HEK293T (cell line): ENCODE data around the gene SFR1.

Experiments
- CTCF ChIA-PET: fragments of 350-600 bp; formaldehyde crosslinking; extraction: SDS; loops from one replicate; lab custom pipeline; 2021; ENCODE audit warnings: antibody characterized with exemption, inconsistent platforms; lab: Yijun Ruan, JAX
- POLR2A ChIA-PET: fragments of 350-600 bp; formaldehyde crosslinking; extraction: SDS; loops from one replicate; lab custom pipeline; 2020; ENCODE audit warnings: antibody characterized with exemption, inconsistent platforms; lab: Yijun Ruan, JAX
- DNase-seq: peaks from one replicate; pipeline ENCODE4 v3.0.0; 2012; ENCODE audit warnings: mixed read lengths; ENCODE audit errors: extremely low spot score
- ARNT ChIP-seq: fragments of 450-650 bp; IDR thresholded peaks from 2 replicates; pipeline ENCODE4 v1.6.1; 2017; ENCODE audit warnings: mild to moderate bottlenecking
- BHLHE40 ChIP-seq: fragments of 450-650 bp; IDR thresholded peaks from 2 replicates; pipeline ENCODE4 v1.6.1; 2016; ENCODE audit warnings: mild to moderate bottlenecking, moderate library complexity, borderline replicate concordance
- CTBP1 ChIP-seq: fragments of 450-650 bp; IDR thresholded peaks from 2 replicates; pipeline ENCODE4 v1.6.1; 2016; ENCODE audit warnings: borderline replicate concordance
- ELF4 ChIP-seq: fragments of 450-650 bp; IDR thresholded peaks from 2 replicates; pipeline ENCODE4 v1.6.1; 2017; ENCODE audit warnings: antibody characterized with exemption
- FOXA1 ChIP-seq: fragments of 450-650 bp; IDR thresholded peaks from 2 replicates; pipeline ENCODE4 v1.6.1; 2016; ENCODE audit warnings: mild to moderate bottlenecking
- FOXK2 ChIP-seq: fragments of 450-650 bp; IDR thresholded peaks from 2 replicates; pipeline ENCODE4 v1.6.1; 2016; ENCODE audit warnings: mild to moderate bottlenecking
- FOXM1 ChIP-seq: fragments of 450-650 bp; IDR thresholded peaks from 2 replicates; pipeline ENCODE4 v1.6.1; 2017; ENCODE audit warnings: mild to moderate bottlenecking, borderline replicate concordance
- HDGF ChIP-seq: fragments of 450-650 bp; IDR thresholded peaks from 2 replicates; pipeline ENCODE4 v1.6.1; 2017; ENCODE audit warnings: antibody characterized with exemption, borderline replicate concordance
- L3MBTL2 ChIP-seq: fragments of 450-650 bp; conservative IDR thresholded peaks from 2 replicates; pipeline ENCODE4 v1.6.1; 2016; ENCODE audit warnings: mild to moderate bottlenecking
- LEF1 ChIP-seq: fragments of 450-650 bp; IDR thresholded peaks from 2 replicates; pipeline ENCODE4 v1.6.1; 2017; ENCODE audit warnings: mild to moderate bottlenecking, borderline replicate concordance
- NFRKB ChIP-seq: fragments of 450-650 bp; IDR thresholded peaks from 2 replicates; pipeline ENCODE4 v1.6.1; 2016; ENCODE audit warnings: mild to moderate bottlenecking, moderate library complexity
- SP1 ChIP-seq: fragments of 450-650 bp; IDR thresholded peaks from 2 replicates; pipeline ENCODE4 v1.6.1; 2017
- SUZ12 ChIP-seq: fragments of 450-650 bp; IDR thresholded peaks from 2 replicates; pipeline ENCODE4 v1.6.1; 2016; ENCODE audit warnings: mild to moderate bottlenecking
- TARDBP ChIP-seq: fragments of 450-650 bp; IDR thresholded peaks from 2 replicates; pipeline ENCODE4 v1.6.1; 2016
- ZNF384 ChIP-seq: fragments of 450-650 bp; IDR thresholded peaks from 2 replicates; pipeline ENCODE4 v1.6.1; 2016
- TF ChIP-seq, protein P1 (sequence below): fragments of 450-650 bp; IDR thresholded peaks from 2 replicates; pipeline ENCODE4 v1.6.1; 2016

The SFR1 gene

DNA sequence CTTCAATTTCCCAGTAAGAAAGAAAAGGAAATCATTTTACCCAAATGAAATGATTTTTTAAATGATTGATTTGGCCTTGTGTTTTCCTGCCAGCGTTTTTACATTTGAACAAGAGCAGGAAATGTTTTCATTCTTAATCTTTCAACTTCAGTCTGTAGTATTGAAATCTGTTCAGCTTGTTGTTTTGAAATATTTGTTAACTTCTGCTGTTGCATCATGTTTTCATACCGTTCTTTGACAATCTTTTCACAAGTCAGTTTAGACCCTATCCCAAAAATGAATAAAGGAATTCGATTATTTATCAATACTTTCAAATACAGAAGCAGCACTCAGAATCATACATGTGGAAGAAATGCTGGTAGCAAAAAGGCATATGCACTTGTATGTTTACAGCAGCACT, 8.1 kb downstream of the SFR1 start:
- CTCF ChIA-PET: interaction anchor here (1.2 to 1.5 kb wide), 2 partner anchors 8 to 9 kb away, joined by 3 read pairs; partner anchors contain the start of gene SFR1
- DNase-seq: no peak
- POLR2A ChIA-PET: no interaction called here
- TF ChIP-seq L3MBTL2 (no peak), SUZ12 (no peak)

DNA sequence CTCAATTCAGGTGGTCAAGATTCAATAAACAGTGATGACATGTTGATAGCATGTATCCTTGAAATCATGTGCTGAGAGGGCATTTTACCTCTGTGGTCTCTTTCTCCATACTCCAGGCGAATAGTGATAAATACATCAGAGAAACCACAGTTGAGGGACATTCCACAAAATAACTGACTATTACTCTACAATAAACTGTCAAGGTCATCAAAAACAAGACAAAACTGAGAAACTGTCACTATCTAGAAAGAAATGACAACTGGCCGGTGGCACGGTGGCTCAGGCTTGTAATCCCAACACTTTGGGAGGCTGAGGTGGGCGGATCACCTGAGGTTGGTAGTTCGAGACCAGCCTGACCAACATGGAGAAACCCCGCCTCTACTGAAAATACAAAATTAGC, 16.2 kb downstream of the SFR1 start:
- ChIA-PET POLR2A (no interaction called here), CTCF (no interaction called here)
- no peak for DNase-seq
- TF ChIP-seq L3MBTL2 (no peak), ARNT (no peak), ELF4 (no peak), LEF1 (no peak), BHLHE40 (no peak), TARDBP (no peak), SUZ12 (no peak), ZNF384 (no peak), NFRKB (no peak), HDGF (no peak), SP1 (no peak), CTBP1 (no peak), FOXK2 (no peak), FOXA1 (no peak), FOXM1 (no peak)
- TF ChIP-seq, protein P1, sequence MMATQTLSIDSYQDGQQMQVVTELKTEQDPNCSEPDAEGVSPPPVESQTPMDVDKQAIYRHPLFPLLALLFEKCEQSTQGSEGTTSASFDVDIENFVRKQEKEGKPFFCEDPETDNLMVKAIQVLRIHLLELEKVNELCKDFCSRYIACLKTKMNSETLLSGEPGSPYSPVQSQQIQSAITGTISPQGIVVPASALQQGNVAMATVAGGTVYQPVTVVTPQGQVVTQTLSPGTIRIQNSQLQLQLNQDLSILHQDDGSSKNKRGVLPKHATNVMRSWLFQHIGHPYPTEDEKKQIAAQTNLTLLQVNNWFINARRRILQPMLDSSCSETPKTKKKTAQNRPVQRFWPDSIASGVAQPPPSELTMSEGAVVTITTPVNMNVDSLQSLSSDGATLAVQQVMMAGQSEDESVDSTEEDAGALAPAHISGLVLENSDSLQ: no peak

DNA sequence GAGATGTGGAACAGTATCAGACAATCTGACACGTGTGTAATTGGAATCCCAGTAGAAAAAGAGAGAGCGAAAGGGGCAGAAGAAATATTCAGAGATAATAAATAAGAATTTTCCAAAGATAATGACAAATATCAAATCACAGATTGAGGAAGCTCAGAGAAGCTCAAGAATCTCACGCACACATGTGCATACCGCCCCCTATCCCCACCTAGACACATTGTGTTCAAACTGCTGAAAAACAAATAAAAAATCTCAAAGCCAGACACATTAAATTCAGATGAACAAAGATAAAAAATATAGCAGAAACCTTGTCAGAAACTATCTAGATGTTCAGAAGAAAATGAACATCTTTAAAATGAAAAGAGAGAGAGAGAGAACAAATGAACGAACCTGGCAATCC, 17.2 kb downstream of the SFR1 start:
- ChIA-PET POLR2A (interaction anchor here (2.2 kb wide), 1 partner anchor 18 kb away, joined by 10 read pairs; the partner anchor contains the start of gene SFR1), CTCF (interaction anchor here (0.5 to 0.9 kb wide), 3 partner anchors 9 to 92 kb away, joined by 3 to 5 read pairs (median 4); no protein-coding TSS in a partner anchor)
- DNase-seq: no peak
- no peak for TF ChIP-seq FOXM1

DNA sequence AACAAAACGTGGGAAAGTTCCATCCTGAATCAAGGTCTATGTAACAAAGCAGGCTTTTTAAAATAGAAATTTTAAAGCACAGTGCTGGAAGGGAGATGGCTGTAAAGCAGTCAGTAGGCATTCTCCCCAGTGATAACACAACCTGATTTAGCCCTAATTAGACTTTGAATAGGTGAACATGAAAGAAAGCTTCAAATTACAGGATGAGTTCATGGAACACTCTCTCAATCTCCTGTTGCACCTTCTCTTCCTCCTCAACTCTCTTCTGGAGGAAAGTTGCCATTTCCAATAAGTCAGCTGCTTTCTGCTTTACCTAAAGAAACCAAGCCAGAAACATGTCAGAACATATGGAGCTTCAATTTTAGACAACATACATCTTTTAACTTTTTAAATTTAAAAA, 20.1 kb downstream of the SFR1 start:
- ChIA-PET CTCF (no interaction called here), POLR2A (no interaction called here)
- TF ChIP-seq L3MBTL2: no peak
- TF ChIP-seq LEF1: no peak
- no peak for TF ChIP-seq CTBP1
- no peak for TF ChIP-seq TARDBP
- TF ChIP-seq ARNT: no peak
- TF ChIP-seq FOXM1: no peak
- TF ChIP-seq FOXK2: no peak
- no peak for TF ChIP-seq ZNF384
- TF ChIP-seq NFRKB: no peak
- TF ChIP-seq, protein P1: no peak
- TF ChIP-seq ELF4: no peak
- TF ChIP-seq HDGF: no peak
- no peak for TF ChIP-seq SP1
- no peak for TF ChIP-seq SUZ12
- TF ChIP-seq FOXA1: no peak
- no peak for TF ChIP-seq BHLHE40
- no peak for DNase-seq

DNA sequence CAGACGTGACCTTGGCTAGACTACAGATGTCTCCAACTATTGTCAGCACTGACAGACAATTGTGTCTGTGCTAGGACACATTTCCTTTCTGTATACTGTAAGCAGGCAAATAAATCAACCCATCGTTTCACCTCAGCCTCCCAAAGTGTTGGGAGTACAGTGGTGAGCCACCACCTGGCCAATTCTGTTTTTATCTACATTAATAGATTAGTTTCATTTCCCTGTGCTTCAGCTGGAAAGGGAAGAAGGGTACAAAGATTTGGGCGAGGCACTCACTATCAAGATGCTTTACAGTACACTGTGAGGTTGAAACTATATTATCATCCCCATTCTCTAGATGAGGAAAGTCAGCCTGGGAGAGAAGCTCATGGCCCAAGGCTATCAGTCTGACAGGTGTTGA, 21.9 kb downstream of the SFR1 start:
- ChIA-PET POLR2A (no interaction called here), CTCF (no interaction called here)
- no peak for DNase-seq
- no peak for TF ChIP-seq FOXA1

DNA sequence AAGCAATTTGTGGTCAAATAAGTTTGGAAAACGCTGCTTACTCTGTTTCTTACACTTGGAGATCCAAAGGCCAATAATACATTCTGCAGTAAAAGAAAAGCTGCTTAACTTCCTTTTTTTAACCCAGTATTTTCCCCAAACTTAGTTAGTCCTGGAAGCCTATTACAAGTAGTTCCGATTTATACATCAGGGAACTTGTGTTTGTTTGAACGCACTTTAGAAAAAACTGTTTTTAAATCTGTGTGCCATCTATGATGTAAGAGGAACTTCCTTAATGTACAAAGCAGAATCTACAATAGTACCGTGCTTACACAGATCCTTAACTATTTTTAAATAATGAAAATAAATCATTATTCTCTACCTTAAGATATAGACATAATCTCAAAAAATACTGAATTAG, 23.0 kb downstream of the SFR1 start:
- ChIA-PET CTCF (no interaction called here), POLR2A (no interaction called here)
- TF ChIP-seq FOXA1 (no peak), HDGF (no peak), LEF1 (no peak), SP1 (no peak), BHLHE40 (no peak), ARNT (no peak), CTBP1 (no peak), ELF4 (no peak), TARDBP (no peak), FOXK2 (no peak), FOXM1 (no peak), NFRKB (no peak), L3MBTL2 (no peak), SUZ12 (no peak), ZNF384 (no peak)
- TF ChIP-seq, protein P1: no peak
- no peak for DNase-seq

DNA sequence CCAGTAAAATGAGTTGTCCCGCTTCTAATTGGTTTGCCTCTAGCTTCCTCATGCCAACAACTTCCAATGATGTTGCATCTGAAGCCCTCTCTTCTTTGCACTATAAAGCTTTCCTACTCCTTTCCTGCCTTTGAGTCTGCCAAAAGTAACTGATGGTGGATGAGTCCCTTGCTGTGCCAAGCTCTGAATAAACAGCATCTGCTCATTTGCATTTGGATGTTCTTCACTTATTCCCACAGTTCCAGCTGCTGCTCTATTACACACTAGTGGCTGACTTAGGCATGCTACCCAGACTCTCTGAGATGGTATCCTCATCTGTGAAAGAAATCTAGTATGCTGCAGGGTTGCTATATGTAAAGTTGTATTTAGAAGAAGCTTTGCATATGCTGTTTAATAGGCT, 24.9 kb downstream of the SFR1 start:
- POLR2A ChIA-PET: no interaction called here
- no peak for DNase-seq
- no peak for TF ChIP-seq SUZ12
- CTCF ChIA-PET: interaction anchor here (0.7 to 2.1 kb wide), 2 partner anchors 9 to 25 kb away, joined by 3 to 9 read pairs; partner anchors contain the start of gene SFR1
